GM19351 (cell line): Measurements from ENCODE around the gene INSIG1.

Experiments used
- ATAC-seq: cut with Tn5 transposase; IDR thresholded peaks from one replicate; pipeline ENCODE4 v1.9.1; 2021; ENCODE audit warnings: mild to moderate bottlenecking, moderate library complexity; ENCODE audit not compliant: unreplicated experiment

INSIG1 gene

DNA sequence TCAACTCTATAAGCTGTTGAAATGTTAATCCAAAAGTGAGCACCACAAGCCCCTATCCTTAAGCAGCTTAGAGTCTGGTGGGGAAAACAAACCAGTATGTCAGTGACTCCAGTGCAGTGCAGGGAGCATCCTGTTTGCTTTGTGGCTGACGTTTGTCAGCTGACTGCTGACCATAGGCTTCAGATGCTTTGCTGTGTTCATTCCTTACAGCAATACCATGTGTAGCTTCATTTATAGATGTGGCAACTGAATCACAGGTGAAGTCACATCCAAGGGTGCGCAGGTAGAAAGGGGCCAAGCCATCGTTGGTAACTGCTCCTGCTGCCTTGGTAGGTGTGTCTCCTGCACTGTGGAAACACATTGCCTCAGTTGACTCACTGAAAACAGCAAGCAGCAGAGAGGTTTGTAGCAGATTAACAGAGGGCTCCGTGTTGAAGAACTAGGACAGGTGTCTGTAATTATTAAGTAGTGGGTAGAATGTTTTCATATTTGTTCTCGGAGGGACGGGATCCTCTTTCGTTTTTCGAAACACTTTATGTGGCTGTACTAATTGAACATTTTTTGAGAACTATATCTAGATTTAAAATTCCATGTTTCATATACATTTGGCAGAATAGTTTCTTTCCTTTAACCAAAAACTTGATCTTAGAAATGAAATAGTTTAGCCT lies 2.0 kb downstream of the INSIG1 start:
- ATAC-seq = no peak

DNA sequence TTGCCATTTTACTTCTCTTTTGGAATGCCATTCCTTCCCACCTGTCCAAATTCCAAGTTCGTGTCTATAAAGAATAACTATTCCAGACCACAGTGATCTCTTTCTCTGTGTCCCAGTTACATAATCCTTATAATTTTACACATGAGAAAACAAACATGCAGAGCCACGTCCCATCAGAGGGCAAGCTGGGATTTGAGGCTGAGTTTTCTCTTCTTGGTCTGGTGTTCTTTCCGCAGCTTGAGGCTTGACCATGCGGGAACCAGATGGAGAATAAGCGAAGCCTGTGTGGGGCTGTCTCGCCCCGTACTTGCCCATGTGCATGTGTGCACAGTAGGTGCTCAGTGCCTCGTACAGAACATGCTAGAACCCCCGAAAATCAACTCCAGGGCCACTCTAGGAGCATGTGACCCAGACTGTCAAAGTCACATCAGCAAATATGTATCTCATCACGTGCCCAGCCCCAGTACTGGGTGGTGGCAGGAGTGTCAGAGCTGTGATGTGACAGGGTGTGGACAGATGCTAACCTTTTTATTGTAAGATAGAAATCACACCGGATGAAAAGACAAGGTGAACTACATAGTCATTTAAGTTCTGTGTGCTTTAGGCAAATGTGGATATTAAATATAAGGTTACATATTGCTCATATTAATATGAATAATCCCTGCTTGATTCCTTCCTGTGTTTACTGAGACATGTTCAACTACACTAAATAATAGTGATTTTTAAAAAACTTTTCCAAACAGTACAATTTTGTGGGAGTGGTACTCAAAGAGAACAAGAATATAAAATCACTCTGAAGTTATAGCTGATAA lies 3.2 kb downstream of the INSIG1 start:
- ATAC-seq = no peak

DNA sequence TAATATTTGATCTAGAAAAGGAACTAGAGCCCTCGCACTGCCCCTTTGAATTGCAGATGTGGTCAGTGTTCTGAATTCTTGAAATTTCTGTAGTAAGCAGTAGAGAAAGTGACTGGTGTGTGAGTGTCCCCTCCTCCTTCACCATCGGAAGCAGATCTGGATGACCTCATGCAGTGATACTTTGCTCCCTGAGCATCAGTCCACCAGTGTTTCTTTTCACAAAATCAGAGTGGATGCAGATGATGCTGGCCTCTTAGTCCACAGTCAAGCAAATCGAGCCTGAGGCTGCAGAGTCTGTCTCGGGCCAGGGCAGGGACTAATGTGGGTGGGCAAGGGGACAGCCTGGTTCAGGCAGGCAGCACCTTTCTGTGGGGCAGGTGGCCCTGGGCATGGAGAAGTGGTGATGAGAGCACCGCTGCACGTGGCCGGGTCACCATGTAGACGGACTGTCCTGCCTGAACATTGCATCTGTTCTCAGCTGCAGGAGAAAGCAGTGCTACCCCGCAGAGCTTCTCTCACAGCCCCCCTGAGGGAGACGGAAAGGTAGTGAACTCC lies 5.4 kb downstream of the INSIG1 start:
- no peak for ATAC-seq

DNA sequence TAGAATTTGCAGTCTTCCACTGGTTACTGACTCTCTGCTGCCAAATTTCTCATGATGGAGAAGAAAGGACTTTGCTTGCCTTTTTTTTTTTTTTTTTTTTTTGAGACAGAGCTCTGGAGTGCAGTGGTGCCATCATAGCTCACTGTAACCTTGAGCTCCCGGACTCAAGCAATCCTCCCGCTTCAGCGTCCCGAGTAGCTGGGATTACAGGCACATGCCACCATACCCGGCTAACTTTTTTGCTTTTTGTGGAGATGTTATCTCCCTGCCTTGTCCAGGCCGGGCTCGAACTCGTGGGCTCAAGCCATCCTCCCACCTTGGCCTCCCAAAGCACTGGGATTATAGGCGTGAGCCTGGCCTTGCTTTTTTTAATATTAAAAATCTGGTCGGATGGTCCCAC lies 6.2 kb downstream of the INSIG1 start:
- ATAC-seq = no peak

DNA sequence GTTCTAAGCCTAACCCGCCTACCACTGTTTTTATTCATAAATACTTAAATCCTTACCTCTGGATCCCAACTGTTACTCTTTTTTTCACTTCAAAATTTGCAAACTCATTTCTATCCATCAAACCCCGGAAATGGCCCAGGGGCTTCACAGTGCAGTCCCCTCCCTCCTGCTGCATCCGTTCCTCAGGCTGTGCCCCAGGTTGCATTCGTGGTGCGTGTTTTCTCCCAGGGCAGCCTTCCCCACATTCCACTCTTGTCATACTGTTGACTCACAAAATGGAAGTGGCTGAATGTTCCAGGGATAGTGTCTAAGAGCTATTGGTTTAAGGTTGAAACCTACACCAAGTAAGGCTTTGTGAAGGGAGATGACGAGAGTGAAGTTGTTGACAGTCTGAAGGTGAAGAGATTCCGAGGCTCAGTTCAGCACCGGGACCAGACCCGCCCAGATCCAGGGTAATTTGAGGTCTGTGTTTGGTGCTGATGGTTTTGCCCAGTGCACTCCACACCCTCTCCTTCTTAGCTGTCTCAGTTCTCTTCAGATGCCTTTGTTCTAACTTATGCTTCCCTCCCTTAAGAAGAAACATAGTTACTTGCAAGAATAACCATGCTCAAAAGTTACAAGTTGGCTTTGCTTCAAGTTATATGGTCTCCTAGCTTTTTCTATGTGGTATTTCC lies 7.7 kb downstream of the INSIG1 start:
- ATAC-seq = no peak

DNA sequence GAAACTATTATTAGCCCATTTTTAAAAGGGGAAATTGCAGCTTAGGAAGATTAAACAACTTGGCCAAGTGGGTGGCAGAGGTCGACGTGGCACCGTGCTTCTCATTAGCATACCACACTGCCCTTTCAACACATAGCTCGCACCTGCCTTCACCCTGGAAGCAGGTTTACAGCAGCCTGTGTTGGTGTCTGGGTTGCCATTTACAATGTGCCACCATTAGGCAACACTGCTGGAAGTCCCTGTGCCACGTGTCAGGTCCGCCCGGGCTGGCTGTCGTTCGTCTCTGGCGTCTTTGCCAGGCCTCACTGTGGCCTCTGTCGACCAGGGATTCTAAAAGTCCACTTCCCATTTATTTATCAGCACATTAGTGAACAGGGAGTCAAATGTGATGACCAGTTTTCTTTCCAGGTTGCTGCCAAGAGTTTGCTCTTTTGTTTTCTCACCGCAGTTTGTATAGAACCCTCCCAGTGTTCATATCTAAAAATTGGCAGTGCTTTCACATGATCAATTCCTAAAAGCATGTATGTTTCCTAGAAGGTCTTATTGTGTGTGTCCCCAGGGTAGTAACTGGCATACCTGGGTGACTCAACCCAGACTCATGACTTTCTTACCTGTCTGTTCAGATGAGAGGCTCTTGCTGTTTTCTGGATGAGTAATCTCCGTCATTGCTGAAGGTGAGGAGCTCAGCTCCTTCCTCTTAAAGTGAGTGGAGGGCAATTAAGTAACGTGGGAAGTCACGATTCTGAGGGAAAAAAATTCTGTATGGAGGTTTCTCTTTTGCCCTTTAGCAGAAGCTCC lies 9.2 kb downstream of the INSIG1 start:
- ATAC-seq = no peak

DNA sequence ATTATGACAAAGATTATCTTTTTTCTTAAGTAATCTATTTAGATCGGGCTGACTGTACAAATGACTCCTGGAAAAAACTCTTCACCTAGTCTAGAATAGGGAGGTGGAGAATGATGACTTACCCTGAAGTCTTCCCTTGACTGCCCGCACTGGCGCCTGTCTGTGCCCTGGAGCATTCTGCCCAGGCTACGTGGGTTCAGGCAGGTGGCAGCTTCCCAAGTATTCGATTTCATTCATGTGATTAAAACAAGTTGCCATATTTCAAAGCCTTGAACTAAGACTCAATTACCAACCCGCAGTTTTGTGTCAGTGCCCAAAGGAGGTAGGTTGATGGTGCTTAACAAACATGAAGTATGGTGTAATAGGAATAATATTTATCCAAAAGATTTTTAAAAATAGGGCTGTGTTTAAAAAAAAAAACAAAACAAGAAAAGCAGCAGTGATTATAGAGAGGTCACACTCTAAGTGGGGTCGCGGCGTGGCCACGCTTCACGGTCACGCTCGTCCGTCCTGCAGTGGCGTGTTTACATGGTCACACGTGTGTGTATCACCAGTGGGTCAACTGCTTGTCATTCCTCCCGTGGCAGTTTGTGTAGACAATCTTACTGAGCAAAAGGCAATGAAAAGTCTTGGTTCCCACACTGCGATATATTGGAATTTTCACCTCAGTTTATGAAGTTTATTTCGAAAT lies 10.8 kb downstream of the INSIG1 start:
- no peak for ATAC-seq

DNA sequence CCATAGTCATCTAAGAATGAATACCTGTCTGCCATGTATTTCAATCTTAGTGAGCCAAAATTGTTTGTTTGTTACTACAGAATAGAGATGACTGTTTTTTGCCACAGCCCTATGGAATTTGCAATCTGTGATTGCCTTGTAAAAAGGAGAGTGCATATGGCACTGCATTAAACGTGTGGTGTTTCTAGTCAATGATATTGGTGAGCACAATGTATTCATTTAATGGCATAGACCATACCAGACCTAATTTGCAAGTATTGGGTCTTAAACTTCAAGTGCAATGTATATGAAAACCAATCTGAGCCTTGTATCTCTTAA lies 11.3 kb downstream of the INSIG1 start:
- no peak for ATAC-seq

DNA sequence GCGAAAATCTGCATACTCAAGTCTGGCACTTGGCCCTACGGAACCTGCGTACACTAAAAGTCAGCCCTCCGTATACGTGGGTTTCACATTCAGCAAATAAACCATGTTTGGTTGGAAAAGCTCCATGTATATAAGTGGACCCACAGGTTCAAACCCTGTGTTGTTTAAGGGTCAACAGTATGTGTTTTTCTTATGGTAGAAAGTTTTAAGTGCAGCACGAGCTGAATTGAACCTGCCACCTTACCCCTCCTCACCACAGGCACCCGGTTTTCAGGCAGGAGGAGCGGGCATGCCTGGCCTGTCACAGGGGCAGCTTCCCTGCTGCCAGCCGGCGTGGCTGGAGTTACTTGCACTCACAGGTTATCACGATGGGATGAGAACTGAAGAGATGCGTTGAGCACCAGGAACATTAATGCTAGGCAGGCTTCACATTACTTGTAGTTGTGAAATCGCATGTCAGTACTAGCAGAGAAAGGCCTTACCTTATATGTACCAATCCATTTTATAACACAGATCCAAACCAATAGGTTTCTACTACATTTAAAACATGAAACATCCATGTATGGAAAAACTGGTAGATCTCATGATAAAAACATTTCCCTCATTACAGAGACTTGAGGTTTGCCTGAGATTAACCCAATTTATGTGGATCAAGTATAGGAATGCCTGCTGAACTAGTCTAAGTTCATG lies 12.9 kb downstream of the INSIG1 start:
- ATAC-seq = no peak

DNA sequence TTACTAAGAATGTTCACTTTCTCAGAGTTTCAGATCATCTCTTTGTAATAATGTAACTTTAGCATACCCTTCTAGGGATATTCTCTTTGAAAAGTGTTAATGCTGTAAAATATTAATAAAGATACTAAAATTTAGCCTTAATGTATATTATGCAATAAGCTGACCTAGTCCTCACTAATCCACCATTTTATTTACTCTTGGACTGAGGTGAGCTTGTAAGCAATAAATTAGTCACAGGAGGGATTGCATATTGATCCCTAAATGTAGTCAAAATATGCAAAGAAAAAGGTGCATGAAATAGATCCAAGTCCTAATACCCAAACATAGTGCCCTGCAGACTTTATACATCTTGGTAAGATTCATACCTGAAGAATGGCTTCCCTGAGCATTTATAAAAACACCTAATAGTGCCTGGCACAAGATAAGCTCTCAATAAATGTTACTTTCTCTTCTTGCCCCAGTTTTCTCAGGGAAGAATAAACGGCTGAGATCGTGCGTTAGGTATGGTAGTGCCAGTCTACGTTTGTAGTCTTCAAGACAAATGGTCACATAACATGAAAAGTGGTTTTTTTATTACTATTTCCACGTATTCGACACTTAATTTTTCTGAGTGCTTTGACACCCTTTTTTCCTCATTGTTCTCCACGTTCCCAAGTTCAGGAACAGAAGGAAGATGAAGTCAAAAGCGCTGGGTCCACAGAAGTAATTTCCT lies 14.3 kb downstream of the INSIG1 start:
- no peak for ATAC-seq

DNA sequence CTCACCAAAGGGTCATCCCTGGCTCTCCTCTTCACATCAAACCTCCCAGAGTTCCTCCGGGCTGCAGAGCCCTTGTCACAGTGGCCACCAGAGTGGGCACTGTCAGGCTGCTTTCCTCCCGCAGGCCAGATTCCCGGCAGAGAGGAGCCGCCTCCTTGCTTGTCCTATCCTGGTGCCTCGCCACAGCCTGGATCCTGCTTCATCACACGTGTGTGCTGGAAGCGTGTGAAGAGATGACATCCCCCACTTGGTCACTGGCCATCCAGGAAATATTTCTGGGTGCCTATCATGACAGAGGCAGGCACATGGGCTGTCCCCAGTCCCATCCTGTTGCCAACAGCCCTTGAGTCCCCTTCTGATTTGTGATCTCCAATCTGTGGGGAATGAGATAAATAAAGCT lies 15.0 kb downstream of the INSIG1 start:
- no peak for ATAC-seq

DNA sequence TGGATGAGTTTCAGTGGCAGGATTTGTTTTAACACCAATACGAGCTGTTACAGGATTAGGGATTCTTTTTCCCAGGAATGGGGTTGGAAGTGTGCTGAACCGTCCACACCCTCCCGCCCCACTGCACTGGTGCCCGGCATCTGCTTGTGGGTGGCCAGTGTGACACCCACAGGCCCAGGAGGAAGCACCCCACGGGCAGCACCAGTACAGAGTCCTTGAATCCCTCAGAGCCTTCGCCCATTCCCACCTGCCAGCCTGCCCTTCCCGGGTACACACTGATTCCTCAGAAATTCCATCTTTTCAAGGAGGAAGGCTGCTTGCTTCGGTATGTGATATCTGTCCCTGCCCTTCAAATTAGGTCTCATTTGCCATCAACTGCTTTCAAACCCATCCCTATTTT lies 15.4 kb downstream of the INSIG1 start:
- ATAC-seq = no peak

DNA sequence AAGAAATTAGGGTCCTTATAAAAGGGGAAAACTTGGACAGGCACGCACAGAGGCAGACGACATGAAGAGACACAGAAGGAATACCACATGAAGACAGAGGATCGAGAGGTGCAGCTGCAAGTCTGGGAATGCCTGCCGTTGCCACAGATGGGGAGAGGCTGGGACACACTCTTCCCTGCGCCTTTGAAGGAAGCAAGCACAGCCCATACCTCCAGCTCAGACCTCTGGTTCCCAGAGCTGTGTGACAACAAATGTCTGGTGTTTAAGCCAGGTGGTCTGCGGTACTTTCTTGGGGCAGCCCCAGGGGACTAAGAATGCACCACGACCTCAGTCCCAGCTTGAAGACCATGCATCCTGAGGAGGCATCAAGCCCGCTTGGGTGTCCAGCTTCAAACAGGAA lies 18.3 kb downstream of the INSIG1 start:
- no peak for ATAC-seq

DNA sequence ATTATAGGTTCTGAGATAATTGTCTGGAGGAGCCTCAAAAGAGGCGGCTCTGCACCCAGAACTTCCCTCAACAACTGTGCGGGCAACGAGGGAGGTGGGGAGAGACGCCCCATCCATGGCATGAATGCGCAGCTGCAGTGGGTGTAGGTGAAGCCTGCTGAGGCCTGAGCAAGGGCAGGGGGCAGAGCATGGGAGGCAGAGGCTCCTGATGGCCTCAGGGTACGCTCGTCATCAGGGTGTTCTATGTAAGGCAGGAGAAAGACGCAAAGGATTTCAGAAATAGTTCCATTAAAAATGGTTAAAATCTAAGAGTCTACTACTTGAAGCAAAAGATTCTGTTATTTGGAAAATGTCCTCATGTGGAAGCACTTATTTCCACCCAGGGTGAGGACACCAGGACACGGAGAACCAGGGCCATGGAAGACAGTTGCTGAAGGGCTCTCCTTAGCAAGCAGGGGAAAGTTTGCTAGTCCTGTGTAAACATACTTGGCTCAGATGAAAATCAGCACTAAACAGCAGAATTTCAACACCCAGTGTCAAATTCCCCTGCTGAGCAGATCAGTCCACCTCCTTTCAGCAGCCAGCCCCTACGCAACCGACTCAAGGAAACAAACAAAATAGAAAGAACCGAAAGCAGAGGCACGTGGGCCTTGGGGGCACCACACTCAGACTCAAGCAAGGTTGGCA lies 18.9 kb downstream of the INSIG1 start:
- ATAC-seq = no peak

DNA sequence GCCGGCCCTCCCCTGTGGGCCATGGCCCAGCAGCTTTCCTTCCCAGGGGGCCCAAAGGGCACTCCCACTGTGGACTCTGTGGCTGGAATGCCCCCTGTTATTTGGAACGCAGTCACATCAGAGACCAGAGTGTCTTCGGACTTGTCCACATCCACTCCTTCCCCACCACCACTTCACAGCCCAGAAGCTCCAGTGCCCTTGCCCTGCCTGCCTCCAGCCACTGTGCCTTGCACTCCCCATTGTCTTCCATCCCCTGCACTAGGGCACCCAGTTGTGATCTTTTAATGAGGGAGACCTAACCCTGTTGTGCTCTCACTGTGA lies 19.4 kb downstream of the INSIG1 start:
- ATAC-seq = no peak

DNA sequence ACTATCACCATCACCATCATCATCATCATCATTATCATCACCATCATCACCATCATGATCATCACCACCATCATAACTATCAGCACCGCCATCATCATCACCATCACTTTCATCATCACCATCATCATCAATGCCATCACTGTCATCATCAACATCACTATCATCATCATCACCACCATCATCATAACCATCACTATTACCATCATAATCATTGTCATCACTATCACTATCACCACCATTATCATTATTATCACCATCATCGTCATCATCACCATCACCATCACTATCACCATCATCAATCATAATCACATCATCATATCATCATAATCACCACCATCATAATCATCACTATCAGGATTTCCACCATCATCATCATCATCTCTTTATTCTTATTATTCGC lies 20.6 kb downstream of the INSIG1 start:
- no peak for ATAC-seq

DNA sequence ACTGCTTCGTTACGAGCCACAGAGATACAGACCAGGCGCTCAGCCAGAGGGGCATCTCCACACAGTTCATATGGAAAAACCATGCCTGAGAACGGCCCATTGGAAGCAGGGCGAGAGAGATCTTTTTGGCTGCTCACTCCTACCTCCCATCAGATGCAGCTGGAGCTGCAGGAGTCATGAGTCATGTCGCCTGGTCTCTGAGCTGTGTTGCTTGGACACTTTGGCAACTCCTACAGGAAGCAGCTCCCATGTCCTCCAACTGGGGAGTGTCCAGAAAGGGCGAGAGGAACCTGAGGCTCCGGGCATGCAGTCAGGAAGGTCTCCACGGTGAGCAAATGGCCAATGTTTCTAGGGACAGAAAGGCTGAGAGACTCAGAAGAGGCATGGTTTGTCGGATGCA lies 24.9 kb downstream of the INSIG1 start:
- no peak for ATAC-seq

DNA sequence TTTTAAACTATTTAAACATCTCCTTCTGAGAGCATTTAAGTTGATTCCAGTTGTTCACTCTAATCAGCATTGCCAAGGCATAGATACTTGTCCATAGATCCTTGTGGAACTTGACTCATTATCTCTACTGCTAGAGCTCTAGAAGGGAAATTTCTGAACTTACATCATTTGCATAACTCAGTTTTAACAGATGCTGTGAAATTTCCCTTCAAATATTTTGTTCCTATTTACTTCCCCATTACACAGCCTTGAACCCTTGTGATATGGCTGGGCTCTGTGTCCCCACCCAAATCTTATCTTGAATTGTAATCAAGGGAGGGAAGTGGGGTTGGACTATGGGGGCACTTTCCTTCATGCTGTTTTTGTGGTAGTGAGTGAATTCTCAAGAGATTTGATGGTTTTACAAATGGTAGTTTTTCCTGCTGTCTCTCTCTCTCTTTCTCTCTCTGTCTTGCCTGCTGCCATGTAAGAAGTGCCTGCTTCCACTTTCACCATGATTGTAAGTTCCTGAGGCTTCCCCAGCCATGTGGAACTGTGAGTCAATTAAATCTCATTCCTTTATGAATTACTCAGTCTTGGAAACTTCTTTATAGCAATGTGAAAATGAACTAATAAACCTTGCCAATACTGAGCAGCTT lies 25.4 kb downstream of the INSIG1 start:
- ATAC-seq = no peak
